Skeletal muscle satellite cell (primary cell): Measurements from ENCODE around the gene PHACTR1.

Experiments
- H3K27me3 ChIP-seq: 2 replicates; pipeline ENCODE4 v1.7.0; 2013; ENCODE audit warnings: low read length; ENCODE audit not compliant: control insufficient read depth, insufficient read depth
- H3K36me3 ChIP-seq: 2 replicates; pipeline ENCODE4 v1.7.0; 2013; ENCODE audit warnings: mild to moderate bottlenecking, control low read depth, low read length; ENCODE audit not compliant: insufficient read depth
- H3K4me1 ChIP-seq: 2 replicates; pipeline ENCODE4 v1.7.0; 2013; ENCODE audit warnings: low read length; ENCODE audit not compliant: control insufficient read depth, insufficient read depth
- H3K4me2 ChIP-seq: 2 replicates; pipeline ENCODE4 v1.7.0; 2013; ENCODE audit warnings: mild to moderate bottlenecking, low read length
- H3K4me3 ChIP-seq: 2 replicates; pipeline ENCODE4 v1.7.0; 2013; ENCODE audit warnings: low read length
- H3K9ac ChIP-seq: 2 replicates; pipeline ENCODE4 v1.7.0; 2013; ENCODE audit warnings: mild to moderate bottlenecking, low read depth, low read length, moderate library complexity
- H3K9me3 ChIP-seq: replicated peaks from 2 replicates; pipeline ENCODE4 v1.7.0; 2013; ENCODE audit warnings: mild to moderate bottlenecking, control low read depth, low read length

Gene PHACTR1

DNA sequence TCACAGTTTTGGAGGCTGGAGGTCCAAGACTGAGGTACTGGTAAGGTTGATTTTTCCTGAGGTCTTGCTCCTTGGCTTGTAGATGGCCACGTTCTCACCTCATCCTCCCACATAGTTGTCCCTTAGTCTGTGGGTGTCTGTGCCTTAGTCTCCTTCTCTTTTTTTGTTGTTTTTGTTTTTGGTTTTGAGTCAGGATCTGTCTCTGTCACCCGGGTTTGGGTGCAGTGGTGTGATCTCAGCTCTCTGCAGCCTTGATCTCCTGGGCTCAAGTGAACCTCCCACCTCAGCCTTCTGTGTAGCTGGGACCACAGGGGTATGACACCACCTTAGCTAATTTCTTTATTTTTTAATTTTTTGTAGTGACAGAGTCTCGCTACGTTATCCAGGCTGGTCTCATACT, 245.2 kb downstream of the PHACTR1 start:
- no peaks in the 10 kb centered on the region for H3K36me3 ChIP-seq
- H3K4me1 ChIP-seq, result peaks cover 9% of the 10 kb centered on the region
- H3K4me2 ChIP-seq, result no peak overlapping the region
- H3K27me3 ChIP-seq, result no peaks in the 10 kb centered on the region
- no peak overlapping the region for H3K4me3 ChIP-seq
- H3K9ac ChIP-seq, result no peak overlapping the region
- H3K9me3 ChIP-seq, result no peaks in the 10 kb centered on the region

DNA sequence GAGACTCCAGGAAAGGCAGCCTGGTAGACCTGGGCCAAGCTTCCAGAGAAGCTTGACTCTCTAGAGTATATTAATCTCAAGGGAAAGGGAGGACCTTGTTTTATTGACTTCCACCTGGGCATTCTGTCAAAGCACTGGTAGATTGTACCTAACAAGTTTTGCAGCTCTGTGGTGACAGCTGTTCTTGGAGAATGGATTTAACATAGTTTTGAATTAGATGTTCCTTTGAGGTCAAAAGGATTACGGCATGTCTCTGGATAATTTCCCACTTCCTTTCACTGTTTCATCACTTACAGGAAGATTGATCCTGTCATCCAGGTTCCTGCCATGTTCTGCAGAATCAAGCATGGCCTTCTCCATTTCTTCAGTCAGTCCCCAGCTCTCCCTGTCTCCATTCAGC, 246.0 kb downstream of the PHACTR1 start:
- no peaks in the 10 kb centered on the region for H3K27me3 ChIP-seq
- H3K4me1 ChIP-seq, result peaks cover 9% of the 10 kb centered on the region
- H3K4me3 ChIP-seq, result no peak overlapping the region
- H3K9me3 ChIP-seq, result no peaks in the 10 kb centered on the region
- no peak overlapping the region for H3K4me2 ChIP-seq
- H3K9ac ChIP-seq, result no peak overlapping the region
- H3K36me3 ChIP-seq, result no peaks in the 10 kb centered on the region

DNA sequence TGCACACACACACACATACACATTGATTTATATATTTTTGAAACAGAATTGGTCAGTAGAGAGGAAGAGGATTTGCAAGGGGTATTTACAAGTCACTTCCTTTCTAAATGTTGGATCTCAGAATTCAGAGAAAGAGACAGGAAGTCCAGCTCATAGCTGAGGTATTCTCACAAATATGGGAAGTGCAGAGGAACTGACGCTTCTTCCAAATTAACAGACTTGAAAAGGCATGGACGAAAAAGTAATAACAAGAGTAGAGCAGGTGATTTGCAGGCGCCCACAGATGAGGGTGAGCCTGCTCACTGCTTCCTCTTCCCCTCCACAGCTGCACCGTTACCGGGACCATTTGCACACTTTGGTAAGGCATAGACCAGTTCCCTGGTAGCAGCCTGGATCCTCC, 246.4 kb downstream of the PHACTR1 start:
- Histone ChIP-seq H3K4me1 (peaks cover 9% of the 10 kb centered on the region), H3K27me3 (no peaks in the 10 kb centered on the region), H3K4me3 (no peak overlapping the region), H3K4me2 (no peak overlapping the region), H3K36me3 (no peaks in the 10 kb centered on the region), H3K9me3 (no peaks in the 10 kb centered on the region), H3K9ac (no peak overlapping the region)

DNA sequence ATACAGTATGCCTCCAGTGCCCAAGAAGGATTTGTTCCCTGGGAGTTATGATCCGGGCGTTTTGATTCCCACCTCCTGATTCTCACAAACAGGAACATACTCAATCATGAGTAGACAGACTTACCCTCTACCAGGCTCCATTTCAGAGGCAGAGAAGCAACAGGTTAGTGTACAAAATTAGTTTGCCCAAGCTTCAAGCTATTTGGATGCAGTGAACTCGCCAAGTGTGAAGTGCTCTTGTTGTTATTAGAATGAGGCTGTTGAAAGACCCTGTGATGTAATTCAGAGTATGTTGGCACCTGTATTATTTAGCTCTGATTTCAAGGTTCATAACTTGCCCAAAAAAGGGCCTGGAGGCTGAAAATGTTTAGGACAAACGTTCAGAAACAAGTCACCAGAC, 247.0 kb downstream of the PHACTR1 start:
- H3K27me3 ChIP-seq, result no peaks in the 10 kb centered on the region
- H3K4me2 ChIP-seq, result no peak overlapping the region
- H3K4me3 ChIP-seq, result no peak overlapping the region
- no peaks in the 10 kb centered on the region for H3K36me3 ChIP-seq
- no peak overlapping the region for H3K9ac ChIP-seq
- H3K4me1 ChIP-seq, result peaks cover 9% of the 10 kb centered on the region
- H3K9me3 ChIP-seq, result no peaks in the 10 kb centered on the region

DNA sequence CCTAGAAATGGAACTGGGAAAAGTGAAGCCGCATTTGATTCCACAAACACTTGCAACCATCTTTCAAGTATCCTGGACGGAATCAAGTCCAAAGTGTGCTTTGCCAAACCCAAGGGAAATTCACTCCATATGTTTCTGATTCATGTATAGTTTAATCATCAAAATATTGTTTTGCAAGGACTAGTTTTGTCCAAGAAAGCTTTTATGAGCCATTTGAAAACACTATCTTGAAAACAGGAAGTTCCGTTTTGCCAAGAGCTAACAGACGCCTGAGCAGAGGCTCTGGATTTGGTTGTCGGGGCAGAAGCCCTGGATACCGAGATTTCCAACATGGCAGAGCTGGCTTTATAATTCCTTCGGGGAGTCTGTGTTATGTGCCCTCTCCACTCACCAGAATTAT, 251.1 kb downstream of the PHACTR1 start:
- no peaks in the 10 kb centered on the region for H3K9me3 ChIP-seq
- H3K9ac ChIP-seq, result no peak overlapping the region
- no peak overlapping the region for H3K4me2 ChIP-seq
- peaks cover 5% of the 10 kb centered on the region for H3K4me1 ChIP-seq
- H3K4me3 ChIP-seq, result no peak overlapping the region
- no peaks in the 10 kb centered on the region for H3K27me3 ChIP-seq
- H3K36me3 ChIP-seq, result no peaks in the 10 kb centered on the region

DNA sequence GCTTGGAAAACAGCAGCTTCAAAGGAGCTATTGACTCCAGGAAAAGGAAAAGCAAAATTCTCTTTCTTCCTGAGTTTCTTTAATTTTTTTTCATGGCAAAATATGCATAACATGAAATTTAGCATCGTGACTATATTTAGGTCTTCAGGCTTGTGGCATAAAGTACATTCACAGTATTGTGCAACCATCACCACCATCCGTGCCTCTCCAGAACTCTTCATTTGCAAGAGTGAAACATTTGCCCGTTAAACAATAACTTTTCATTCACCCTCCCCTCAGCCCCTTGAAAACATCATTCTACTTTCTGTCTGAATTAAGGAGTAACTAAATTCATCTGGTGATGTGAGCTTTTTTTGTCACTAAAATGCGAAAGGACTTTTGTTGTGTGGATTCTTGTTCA, 251.7 kb downstream of the PHACTR1 start:
- Histone ChIP-seq H3K9me3 (no peaks in the 10 kb centered on the region), H3K4me1 (peaks cover 4% of the 10 kb centered on the region), H3K36me3 (no peaks in the 10 kb centered on the region), H3K9ac (no peak overlapping the region), H3K4me3 (no peak overlapping the region), H3K4me2 (no peak overlapping the region), H3K27me3 (no peaks in the 10 kb centered on the region)

DNA sequence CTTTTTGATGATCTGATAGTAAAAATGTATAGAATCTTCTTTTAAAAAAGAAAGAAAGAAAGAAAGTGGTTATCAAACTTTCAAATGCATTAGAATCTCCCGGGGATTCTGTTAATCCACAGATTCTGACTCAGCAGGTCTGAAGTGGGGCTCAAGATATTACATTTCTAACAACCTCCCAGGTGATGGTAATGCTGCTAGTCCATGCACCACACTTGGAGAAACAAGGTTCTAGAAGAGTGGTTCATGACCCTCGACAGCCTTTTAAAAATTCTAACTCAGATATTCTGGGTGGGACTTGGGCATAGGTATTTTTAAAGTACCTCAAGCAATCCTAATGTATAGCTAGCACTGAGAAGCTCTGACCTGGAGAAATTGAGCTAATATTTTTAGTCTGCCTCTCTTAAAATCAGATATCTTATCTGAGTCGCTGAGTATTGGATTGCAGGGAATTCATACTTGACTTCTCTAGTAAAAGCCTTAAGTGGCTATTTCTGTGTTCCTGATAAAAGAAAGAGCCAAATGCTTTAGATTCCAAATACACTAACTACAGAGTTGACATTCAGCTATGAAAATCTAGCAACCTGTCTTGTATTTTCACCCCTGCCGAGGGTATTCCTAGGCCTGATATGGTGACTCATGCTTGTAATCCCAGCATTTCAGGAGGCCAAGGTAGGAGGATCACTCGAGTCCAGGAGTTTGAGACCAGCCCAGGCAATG, 252.4 kb downstream of the PHACTR1 start:
- Histone ChIP-seq H3K4me3 (no peak overlapping the region), H3K36me3 (no peaks in the 10 kb centered on the region), H3K9ac (no peak overlapping the region), H3K4me1 (peaks cover 8% of the 10 kb centered on the region), H3K9me3 (no peaks in the 10 kb centered on the region), H3K27me3 (no peaks in the 10 kb centered on the region), H3K4me2 (no peak overlapping the region)

DNA sequence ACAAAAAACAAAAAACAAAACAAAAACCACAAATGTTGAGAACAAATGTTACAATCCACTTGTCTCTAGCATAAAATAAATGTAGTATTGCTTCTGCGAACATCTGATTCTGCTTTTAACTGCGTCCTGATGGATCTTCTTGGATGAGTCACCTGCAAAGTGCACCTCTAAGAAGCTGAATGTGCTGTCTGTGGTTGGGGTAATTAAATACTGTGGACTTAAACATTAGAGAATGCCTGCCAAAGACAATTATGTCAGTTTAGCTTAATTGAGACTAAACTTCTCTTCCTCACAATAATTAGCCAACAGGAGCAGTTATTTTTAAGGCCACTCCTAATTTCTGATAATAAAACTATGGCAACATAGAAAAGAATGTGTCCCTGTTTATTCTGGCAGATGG, 253.4 kb downstream of the PHACTR1 start:
- Histone ChIP-seq H3K9ac (no peak overlapping the region), H3K27me3 (no peaks in the 10 kb centered on the region), H3K4me3 (no peak overlapping the region), H3K9me3 (no peaks in the 10 kb centered on the region), H3K4me1 (peaks cover 8% of the 10 kb centered on the region), H3K36me3 (no peaks in the 10 kb centered on the region), H3K4me2 (no peak overlapping the region)

DNA sequence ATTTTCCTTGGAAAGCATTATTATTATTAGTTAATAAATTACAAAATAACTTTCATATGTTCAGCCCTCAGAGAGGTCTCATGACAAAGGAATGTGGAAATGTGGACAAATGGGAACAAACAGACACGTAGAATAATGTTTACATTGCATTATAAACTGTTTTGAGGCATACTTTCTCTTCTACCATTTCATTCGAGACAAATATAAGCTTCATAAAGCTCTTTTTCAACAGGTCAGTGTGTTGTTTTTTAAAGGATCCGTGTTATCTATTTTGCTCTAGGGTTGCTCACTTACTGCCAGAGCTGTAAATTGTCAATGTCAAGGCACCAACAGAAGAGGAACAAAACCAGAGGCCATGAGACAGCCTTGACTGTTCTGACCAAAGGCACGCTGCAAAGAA, 256.8 kb downstream of the PHACTR1 start:
- Histone ChIP-seq H3K36me3 (no peaks in the 10 kb centered on the region), H3K9ac (no peak overlapping the region), H3K4me2 (peak overlapping the region; percentile 21), H3K9me3 (no peaks in the 10 kb centered on the region), H3K4me3 (no peak overlapping the region), H3K4me1 (peaks cover 8% of the 10 kb centered on the region), H3K27me3 (no peaks in the 10 kb centered on the region)

DNA sequence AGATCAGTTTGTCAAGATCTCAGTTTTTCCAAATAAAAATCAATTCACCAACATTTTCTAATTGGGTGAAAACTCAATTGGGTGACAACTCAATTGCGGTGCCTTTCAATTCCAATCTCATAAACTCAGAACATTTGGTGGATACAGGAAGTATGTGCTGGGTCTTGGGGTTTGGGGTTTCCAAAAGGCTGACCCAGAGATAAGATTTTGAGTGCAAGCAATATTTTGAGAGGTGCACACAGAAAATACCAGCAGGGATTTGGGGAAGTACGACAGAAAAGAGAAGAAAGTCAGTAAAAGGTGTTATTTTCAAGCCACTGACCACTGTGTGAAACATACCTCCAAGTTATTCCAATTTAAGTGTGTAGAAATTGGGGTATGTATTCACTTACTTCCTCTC, 258.0 kb downstream of the PHACTR1 start:
- Histone ChIP-seq H3K9ac (no peak overlapping the region), H3K9me3 (no peaks in the 10 kb centered on the region), H3K4me2 (no peak overlapping the region), H3K4me1 (peaks cover 8% of the 10 kb centered on the region), H3K27me3 (no peaks in the 10 kb centered on the region), H3K4me3 (no peak overlapping the region), H3K36me3 (no peaks in the 10 kb centered on the region)

DNA sequence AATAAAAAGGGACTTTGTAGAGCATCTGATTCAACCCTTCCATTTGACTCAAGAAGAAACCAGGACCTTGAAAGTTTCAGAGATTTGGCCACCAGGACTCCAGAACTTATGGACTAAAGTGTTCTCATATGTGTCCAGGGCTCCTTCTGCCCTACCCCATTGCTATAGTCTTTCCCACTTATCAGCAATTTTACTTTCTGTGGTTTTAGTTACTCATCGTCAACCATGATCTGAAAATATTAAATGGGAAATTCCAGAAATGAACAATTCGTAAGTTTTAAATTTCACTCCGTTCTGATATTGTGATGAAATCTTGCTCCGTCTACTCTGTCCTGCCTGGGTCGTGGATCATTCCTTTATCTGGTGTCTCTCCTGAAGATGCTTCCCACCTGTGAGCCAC, 259.8 kb downstream of the PHACTR1 start:
- Histone ChIP-seq H3K9me3 (no peaks in the 10 kb centered on the region), H3K4me3 (no peak overlapping the region), H3K9ac (no peak overlapping the region), H3K4me2 (no peak overlapping the region), H3K36me3 (no peaks in the 10 kb centered on the region), H3K4me1 (peaks cover 8% of the 10 kb centered on the region), H3K27me3 (no peaks in the 10 kb centered on the region)

DNA sequence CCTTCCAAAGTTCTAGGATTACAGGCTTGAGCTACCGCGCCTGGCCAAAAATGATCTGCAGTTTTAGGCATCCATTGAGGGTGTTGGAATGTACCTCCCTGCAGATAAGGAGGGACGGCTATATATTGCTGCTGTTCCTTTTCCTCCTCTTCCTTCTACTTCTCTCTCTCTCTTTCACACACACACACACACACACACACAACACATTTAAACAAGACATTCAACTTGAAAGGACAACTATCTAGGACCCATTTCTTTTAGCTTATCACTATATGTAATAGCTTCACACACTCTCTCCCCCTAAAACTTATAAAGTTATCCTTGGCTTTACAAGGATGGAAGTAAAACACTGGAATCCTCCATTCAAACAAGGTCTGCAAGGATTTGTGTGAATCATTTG, 260.6 kb downstream of the PHACTR1 start:
- no peaks in the 10 kb centered on the region for H3K9me3 ChIP-seq
- H3K4me2 ChIP-seq, result no peak overlapping the region
- no peak overlapping the region for H3K4me3 ChIP-seq
- no peak overlapping the region for H3K9ac ChIP-seq
- no peaks in the 10 kb centered on the region for H3K36me3 ChIP-seq
- H3K27me3 ChIP-seq, result no peaks in the 10 kb centered on the region
- peaks cover 8% of the 10 kb centered on the region for H3K4me1 ChIP-seq
